Fibroblast of upper back skin (primary cell): ENCODE results near the gene KRTAP2-1.
"Not testable (repeated sequence)": the region's sequence is repeated elsewhere in the genome, so short reads cannot be mapped to it uniquely, and the experiment has no call there.

Experiments used
- DNase-seq: peaks from one replicate; pipeline ENCODE4 v3.0.0-alpha.2; 2013

Gene KRTAP2-1

GRCh38 chr17:41010441-41010840 is 36.7 kb downstream of the KRTAP2-1 start:
- DNase-seq = no peak

- no peak for DNase-seq
Observed at GRCh38 chr17:41009936-41010335, 37.2 kb downstream of the KRTAP2-1 start.

- no peak for DNase-seq
Observed at GRCh38 chr17:41009301-41009760, 37.8 kb downstream of the KRTAP2-1 start.

DNA sequence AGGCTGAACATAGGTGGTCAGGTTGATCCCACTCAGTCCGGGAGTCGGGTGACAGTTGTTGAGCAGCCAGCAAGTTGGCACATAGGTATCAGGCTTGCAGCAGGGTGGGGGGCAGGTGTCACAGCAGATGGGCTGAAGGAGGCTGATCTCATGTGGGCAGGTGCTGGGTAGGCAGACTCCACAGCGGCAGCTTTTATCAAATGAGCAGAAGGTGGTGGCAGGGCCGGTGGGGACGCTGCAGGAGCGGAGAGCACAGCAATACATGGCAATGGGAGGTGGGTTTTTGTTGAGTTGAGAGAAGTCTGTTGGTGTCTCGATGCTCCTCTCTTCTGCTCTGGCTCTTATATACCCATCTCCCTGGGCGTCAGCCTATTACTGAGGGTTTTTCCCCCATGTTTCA is 38.3 kb downstream of the KRTAP2-1 start, which contains the start of gene KRTAP3-1:
Gene KRTAP3-1 (minus strand): TSS at position 318 of the 400 bp plus-strand sequence. CDS start 54 bp downstream, at position 264.
- no peak for DNase-seq

- no peak for DNase-seq
Observed at GRCh38 chr17:41004397-41004796, 42.7 kb downstream of the KRTAP2-1 start.

- no peak for DNase-seq
Observed at GRCh38 chr17:41003926-41004325, 43.2 kb downstream of the KRTAP2-1 start.

DNA sequence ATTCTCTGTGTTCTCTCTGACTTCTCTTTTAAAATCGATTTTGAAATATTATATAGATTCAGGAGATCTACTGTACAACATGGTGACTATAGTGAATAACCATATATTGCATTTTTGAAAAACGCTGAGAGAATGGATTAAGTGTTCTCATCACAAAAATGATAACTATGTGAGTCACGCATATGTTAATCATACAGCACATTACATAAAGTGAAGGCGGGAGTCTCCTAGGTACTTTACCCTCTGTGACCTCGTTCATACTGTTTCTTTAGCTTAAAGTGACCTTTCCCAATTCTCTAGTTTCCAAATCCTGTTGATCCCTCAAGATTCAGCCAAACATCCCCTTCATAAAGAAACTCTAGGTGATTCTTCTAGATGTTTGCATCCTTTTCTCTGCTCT is 44.3 kb downstream of the KRTAP2-1 start:
- DNase-seq = no peak

- DNase-seq = no peak
Observed at GRCh38 chr17:41001795-41002194, 45.3 kb downstream of the KRTAP2-1 start.

GRCh38 chr17:40999563-40999962 is 47.6 kb downstream of the KRTAP2-1 start, which contains the start of gene KRTAP3-2:
TSS of gene KRTAP3-2 (minus strand) at chr17:40999906. CDS start at chr17:40999853, 53 bp downstream.
- DNase-seq = not testable (repeated sequence)

DNA sequence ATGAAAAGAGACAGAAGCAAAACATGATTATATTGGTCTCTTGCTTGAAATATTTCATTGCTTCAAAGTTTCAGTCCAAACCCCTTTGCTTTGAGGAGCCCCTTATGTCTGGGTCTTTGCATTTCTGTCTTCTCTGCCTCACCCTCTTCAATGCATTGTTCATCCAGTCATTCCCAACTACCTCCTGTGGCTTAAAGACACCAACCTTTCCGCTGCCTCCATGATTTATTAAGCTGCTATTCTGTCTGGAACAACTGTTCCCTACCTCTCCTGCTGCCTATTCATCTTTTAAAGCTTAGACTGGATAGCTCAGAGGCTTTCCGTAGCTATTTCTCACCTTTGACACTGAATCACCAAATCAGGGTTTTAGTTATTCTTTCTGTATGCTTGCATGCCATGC is 49.8 kb downstream of the KRTAP2-1 start:
- no peak for DNase-seq

GRCh38 chr17:40996829-40997228 is 50.3 kb downstream of the KRTAP2-1 start:
- DNase-seq = no peak
